Measurements from ENCODE around the gene DMWD. TPM values are rescaled to one million over a fixed set of nuclear protein-coding genes. Genes with fewer than 3 reads are reported as not detected.

Gene DMWD
- total RNA-seq, 2 experiments from 2014 or later: 28.6 to 31.5 TPM

DNA sequence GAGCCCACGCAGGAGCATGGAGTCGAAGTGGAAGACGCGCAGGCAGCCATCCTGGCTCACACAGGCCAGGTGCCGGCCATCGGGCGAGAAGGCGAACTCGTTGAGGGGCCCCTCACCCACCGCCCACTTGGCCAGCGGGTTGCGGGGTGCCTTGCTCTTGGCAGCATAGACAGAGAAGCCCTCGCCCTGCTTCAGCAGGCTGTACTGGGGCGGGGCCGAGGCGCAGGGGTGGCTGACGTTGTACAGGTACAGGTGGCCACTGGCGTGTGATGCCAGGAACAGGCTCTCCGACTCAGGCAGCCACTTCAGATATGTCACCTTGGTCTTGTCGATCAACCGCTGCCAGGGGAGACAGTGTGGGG is 6.1 kb downstream of the DMWD start:
- intact Hi-C loops (cut with DNase I, micrococcal nuclease): no loop called here
- POLR2A ChIA-PET: no interaction called here
- H3K36me3 ChIP-seq (ENCODE audit: insufficient read depth, low read length): peaks cover 29% of the 10 kb centered on the region
- H3K27ac Mint-ChIP-seq: no peak overlapping the region
- peaks cover 25% of the 10 kb centered on the region for H3K27me3 Mint-ChIP-seq
- no peaks in the 10 kb centered on the region for H3K9me3 Mint-ChIP-seq
- peaks cover 55% of the 10 kb centered on the region for H3K36me3 Mint-ChIP-seq (ENCODE audit: low read depth)
- DNase-seq: no peak
- ATAC-seq (ENCODE audit: poor library complexity): no peak
- H3K4me3 ChIP-seq (ENCODE audit: low read length): no peak overlapping the region
- CTCF ChIA-PET: no interaction called here
- TF ChIP-seq CTCF (IDR thresholded peaks at IDR 0.05): no peak
- peaks cover 0 to 6% of the 10 kb centered on the region in 2 experiments for H3K9me3 ChIP-seq (ENCODE audit: control insufficient read depth in 1 of 2, insufficient read depth in 1 of 2, low read length in 2 of 2)
- H3K4me1 Mint-ChIP-seq (ENCODE audit: low read depth): peaks cover 24% of the 10 kb centered on the region
- peaks cover 3 to 9% of the 10 kb centered on the region in 2 experiments for H3K27me3 ChIP-seq (ENCODE audit: control insufficient read depth in 1 of 2, insufficient read depth in 2 of 2, low read length in 2 of 2)
- no peak overlapping the region for H3K27ac ChIP-seq (ENCODE audit: low read depth in 1 of 2, low read length in 2 of 2)
- no peak overlapping the region for H3K4me3 Mint-ChIP-seq
- H3K4me1 ChIP-seq (ENCODE audit: insufficient read depth, low read length): peaks cover 11% of the 10 kb centered on the region

GRCh38 chr19:45785781-45786532 is 6.7 kb downstream of the DMWD start:
- peaks cover 0 to 8% of the 10 kb centered on the region in 2 experiments for H3K9me3 ChIP-seq (ENCODE audit: control insufficient read depth in 1 of 2, insufficient read depth in 1 of 2, low read length in 2 of 2)
- intact Hi-C loops (cut with DNase I, micrococcal nuclease): no loop called here
- ATAC-seq (ENCODE audit: poor library complexity) (no peak), DNase-seq (no peak)
- Mint-ChIP-seq H3K4me3 (no peak overlapping the region), H3K36me3 (ENCODE audit: low read depth) (peaks cover 50% of the 10 kb centered on the region), H3K27me3 (peaks cover 29% of the 10 kb centered on the region), H3K9me3 (no peaks in the 10 kb centered on the region), H3K27ac (no peak overlapping the region), H3K4me1 (ENCODE audit: low read depth) (peaks cover 20% of the 10 kb centered on the region)
- H3K4me1 ChIP-seq (ENCODE audit: insufficient read depth, low read length): peaks cover 5% of the 10 kb centered on the region
- peaks cover 8 to 14% of the 10 kb centered on the region in 2 experiments for H3K27me3 ChIP-seq (ENCODE audit: control insufficient read depth in 1 of 2, insufficient read depth in 2 of 2, low read length in 2 of 2)
- H3K27ac ChIP-seq (ENCODE audit: low read depth in 1 of 2, low read length in 2 of 2): no peak overlapping the region
- no peak overlapping the region for H3K4me3 ChIP-seq (ENCODE audit: low read length)
- H3K36me3 ChIP-seq (ENCODE audit: insufficient read depth, low read length): peaks cover 29% of the 10 kb centered on the region
- TF ChIP-seq CTCF (IDR thresholded peaks at IDR 0.05): no peak
- CTCF ChIA-PET: no interaction called here
- POLR2A ChIA-PET: no interaction called here

- peaks cover 26% of the 10 kb centered on the region for H3K36me3 ChIP-seq (ENCODE audit: insufficient read depth, low read length)
- Mint-ChIP-seq H3K36me3 (ENCODE audit: low read depth) (peaks cover 46% of the 10 kb centered on the region), H3K27me3 (peaks cover 36% of the 10 kb centered on the region), H3K4me3 (no peak overlapping the region), H3K9me3 (no peaks in the 10 kb centered on the region), H3K4me1 (ENCODE audit: low read depth) (peaks cover 20% of the 10 kb centered on the region), H3K27ac (no peak overlapping the region)
- POLR2A ChIA-PET: no interaction called here
- intact Hi-C loops (cut with DNase I, micrococcal nuclease): no loop called here
- peaks cover 5% of the 10 kb centered on the region for H3K4me1 ChIP-seq (ENCODE audit: insufficient read depth, low read length)
- ATAC-seq (ENCODE audit: poor library complexity) (no peak), DNase-seq (no peak)
- TF ChIP-seq CTCF (IDR thresholded peaks at IDR 0.05): no peak
- H3K9me3 ChIP-seq (ENCODE audit: control insufficient read depth in 1 of 2, insufficient read depth in 1 of 2, low read length in 2 of 2): peaks cover 0 to 11% of the 10 kb centered on the region in 2 experiments
- H3K4me3 ChIP-seq (ENCODE audit: low read length): no peak overlapping the region
- H3K27ac ChIP-seq (ENCODE audit: low read depth in 1 of 2, low read length in 2 of 2): no peak overlapping the region
- CTCF ChIA-PET: no interaction called here
- peaks cover 17 to 22% of the 10 kb centered on the region in 2 experiments for H3K27me3 ChIP-seq (ENCODE audit: control insufficient read depth in 1 of 2, insufficient read depth in 2 of 2, low read length in 2 of 2)
These were observed 7.5 kb downstream of the DMWD start for GRCh38 chr19:45785097-45785496.
